HEK293T (cell line): ENCODE data around the gene STX18.

Experiments used
- ARNT ChIP-seq: fragments of 450-650 bp; IDR thresholded peaks from 2 replicates; pipeline ENCODE4 v1.6.1; 2017; ENCODE audit warnings: mild to moderate bottlenecking
- BHLHE40 ChIP-seq: fragments of 450-650 bp; IDR thresholded peaks from 2 replicates; pipeline ENCODE4 v1.6.1; 2016; ENCODE audit warnings: mild to moderate bottlenecking, moderate library complexity, borderline replicate concordance
- FOXM1 ChIP-seq: fragments of 450-650 bp; IDR thresholded peaks from 2 replicates; pipeline ENCODE4 v1.6.1; 2017; ENCODE audit warnings: mild to moderate bottlenecking, borderline replicate concordance
- NFRKB ChIP-seq: fragments of 450-650 bp; IDR thresholded peaks from 2 replicates; pipeline ENCODE4 v1.6.1; 2016; ENCODE audit warnings: mild to moderate bottlenecking, moderate library complexity
- SP1 ChIP-seq: fragments of 450-650 bp; IDR thresholded peaks from 2 replicates; pipeline ENCODE4 v1.6.1; 2017
- SUZ12 ChIP-seq: fragments of 450-650 bp; IDR thresholded peaks from 2 replicates; pipeline ENCODE4 v1.6.1; 2016; ENCODE audit warnings: mild to moderate bottlenecking

DNA sequence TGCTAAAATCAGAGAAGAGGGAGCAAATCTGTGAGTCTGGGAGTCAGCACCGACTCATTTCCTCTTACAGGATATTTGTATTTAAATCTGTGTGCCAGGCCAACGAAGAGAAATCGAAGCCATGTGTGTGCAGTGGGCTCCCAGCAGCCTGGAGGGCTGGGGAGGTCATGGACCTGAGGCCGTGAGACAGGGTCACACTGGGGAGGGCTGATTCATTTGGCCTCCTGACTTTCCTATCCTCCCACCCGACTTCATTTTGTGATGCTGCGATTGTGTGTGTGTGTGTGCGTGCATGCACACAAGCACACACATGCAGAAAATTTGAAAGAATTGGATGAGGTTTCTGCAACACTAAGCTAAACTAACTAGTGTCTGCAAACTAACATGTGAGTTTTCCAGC lies 48.7 kb upstream of the STX18 start:
- TF ChIP-seq BHLHE40 = no peak
- no peak for TF ChIP-seq ARNT
- no peak for TF ChIP-seq SUZ12
- no peak for TF ChIP-seq FOXM1
- TF ChIP-seq SP1 = no peak
- no peak for TF ChIP-seq NFRKB
